Lung microvascular endothelial cell (primary cell): ENCODE data around the gene GBP4. TPM values are rescaled to one million over a fixed set of nuclear protein-coding genes. Genes with fewer than 3 reads are reported as not detected.
A peak's percentile ranks its signal among the peaks of the same experiment; 100 is the strongest.
"Not testable (repeated sequence)": the region's sequence is repeated elsewhere in the genome, so short reads cannot be mapped to it uniquely, and the experiment has no call there.

Experiments
- DNase-seq, 2 donors: peaks; one replicate each; pipeline versions ENCODE4 v3.0.0 to v3.0.0-alpha.2; 2010; ENCODE audit warnings: low read depth in 2 of 2
- total RNA-seq: library from RNA; depleted of rRNA; stranded (reverse); fragments of >200 nt; gene quantifications from 2 replicates; pipeline ENCODE4 v1.2.1, GENCODE V29; 2014

GBP4 gene, protein sequence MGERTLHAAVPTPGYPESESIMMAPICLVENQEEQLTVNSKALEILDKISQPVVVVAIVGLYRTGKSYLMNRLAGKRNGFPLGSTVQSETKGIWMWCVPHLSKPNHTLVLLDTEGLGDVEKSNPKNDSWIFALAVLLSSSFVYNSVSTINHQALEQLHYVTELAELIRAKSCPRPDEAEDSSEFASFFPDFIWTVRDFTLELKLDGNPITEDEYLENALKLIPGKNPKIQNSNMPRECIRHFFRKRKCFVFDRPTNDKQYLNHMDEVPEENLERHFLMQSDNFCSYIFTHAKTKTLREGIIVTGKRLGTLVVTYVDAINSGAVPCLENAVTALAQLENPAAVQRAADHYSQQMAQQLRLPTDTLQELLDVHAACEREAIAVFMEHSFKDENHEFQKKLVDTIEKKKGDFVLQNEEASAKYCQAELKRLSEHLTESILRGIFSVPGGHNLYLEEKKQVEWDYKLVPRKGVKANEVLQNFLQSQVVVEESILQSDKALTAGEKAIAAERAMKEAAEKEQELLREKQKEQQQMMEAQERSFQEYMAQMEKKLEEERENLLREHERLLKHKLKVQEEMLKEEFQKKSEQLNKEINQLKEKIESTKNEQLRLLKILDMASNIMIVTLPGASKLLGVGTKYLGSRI
- total RNA-seq, result 2.4 TPM in 2 replicates

DNA sequence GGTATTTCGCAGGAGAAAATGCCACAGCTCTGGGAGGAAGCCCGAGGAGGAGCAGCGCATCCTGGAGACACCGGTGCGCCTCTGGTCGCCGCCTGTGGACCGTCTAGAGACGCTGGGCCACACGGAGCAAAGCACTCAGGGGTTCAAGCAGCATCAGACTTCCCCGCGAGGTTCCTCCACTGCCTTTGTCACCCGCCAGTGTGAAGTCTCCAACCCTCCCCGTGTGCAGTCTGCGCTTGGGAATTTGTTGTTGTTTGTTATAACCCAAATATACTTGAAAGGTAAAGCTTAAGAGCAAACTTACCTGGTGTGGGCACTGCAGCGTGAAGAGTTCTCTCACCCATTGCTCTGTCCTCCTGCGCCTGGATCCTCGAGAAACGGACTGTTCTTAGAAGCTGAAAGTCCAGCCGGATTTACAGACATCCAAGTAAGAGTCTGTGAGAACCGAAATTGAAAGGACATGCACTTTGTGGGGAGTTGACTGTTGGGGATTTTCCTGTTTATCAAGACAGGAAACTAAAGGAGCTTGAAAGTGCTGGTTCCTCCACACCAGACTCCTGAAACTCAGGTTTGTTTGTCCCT lies at the start of gene GBP4:
TSS of gene GBP4 (minus strand) at position 452 of the 582 bp plus-strand sequence. CDS start at position 344, 108 bp downstream.
- DNase-seq, result peak; percentile 6 to 75

DNA sequence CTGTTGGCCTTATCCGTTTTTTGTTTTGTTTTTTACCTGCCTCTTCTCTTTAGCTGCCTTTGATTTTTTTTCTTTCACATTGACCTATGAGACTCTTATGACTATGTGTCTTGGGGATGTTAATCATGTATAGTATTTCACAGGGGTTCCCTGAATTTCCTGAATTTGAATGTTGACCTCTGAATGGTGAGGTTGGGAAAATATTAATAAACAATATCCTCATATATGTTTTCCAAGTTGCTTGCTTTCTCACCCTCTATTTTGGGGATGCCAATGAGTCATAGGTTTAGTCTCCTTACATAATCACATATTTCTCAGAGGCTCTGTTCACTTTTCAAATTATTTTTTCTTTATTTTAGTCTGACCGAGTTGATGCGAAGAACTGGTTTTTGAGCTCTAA lies 44.3 kb upstream of the GBP4 start:
- DNase-seq, result no peak

DNA sequence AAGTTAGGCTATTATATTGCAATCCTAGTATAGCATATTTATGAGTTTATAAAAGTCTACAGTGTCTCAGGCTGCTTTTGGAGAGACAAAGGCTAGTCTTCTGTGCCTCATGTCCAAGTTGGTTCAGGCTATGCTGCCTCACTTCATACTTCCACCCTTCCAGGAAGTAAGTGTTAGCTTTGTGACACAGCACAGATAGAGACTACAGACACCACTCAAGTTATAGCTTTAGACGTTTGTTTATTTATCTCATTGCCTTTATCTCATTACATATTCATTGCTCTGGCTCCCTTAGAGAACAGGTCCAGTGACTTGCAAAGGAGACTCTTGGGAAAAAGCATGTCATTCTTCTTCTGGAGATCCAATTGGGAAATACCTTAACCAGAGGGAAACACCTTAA lies 22.6 kb upstream of the GBP4 start:
- DNase-seq, result no peak

DNA sequence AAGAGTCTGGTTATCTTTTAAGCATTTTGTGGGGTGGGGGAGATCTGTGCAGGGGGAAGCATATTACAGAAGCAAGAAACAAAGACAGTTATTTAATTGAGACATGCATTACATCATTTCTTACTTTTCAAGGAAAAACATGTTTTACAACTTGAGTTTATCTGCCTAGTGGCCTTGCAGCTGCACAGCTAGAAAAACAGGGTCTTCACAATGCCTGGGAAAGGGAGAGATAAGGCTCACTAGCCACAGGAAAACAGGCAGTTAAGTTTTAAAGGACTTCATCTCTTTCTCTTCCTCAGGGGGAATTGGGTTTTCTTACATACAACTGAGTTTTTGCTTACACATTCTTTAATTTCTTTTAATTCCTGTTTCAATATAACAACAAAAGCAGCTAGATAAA lies 21.1 kb upstream of the GBP4 start:
- DNase-seq, result not testable (repeated sequence)

DNA sequence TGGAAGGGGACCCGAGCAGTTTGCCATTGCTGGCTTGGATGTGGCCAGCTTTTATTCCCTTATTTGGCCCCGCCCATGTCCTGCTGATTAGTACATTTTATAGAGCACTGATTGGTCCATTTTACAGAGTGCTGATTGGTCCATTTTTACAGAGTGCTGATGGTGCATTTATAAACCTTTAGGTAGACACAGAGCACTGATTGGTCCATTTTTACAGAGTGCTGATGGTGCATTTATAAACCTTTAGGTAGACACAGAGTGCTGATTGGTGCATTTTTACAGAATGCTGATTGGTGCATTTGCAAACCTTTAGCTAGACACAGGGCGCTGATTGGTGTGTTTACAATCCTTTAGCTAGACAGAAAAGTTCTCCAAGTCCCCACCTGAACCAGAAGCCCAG lies 20.2 kb upstream of the GBP4 start:
- not testable (repeated sequence) for DNase-seq

DNA sequence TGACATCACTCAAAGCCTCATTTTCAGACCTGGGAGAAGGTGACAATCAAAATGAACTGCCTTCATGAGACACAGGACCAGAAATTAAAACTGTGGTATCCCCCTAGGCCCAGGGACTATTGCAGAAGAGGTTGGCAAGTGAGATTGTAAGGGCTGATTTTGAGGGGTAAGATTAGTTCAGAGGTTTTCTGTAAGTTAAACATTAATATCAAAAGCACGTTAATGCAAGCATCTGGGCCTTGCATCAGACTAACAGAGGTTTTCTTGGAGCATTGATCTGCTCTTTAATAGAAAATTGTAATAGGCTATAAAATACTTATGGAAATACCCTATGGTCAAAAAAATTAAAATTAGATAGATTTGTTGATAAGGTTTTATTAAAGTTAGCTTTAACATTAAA lies 14.6 kb upstream of the GBP4 start:
- DNase-seq, result no peak

DNA sequence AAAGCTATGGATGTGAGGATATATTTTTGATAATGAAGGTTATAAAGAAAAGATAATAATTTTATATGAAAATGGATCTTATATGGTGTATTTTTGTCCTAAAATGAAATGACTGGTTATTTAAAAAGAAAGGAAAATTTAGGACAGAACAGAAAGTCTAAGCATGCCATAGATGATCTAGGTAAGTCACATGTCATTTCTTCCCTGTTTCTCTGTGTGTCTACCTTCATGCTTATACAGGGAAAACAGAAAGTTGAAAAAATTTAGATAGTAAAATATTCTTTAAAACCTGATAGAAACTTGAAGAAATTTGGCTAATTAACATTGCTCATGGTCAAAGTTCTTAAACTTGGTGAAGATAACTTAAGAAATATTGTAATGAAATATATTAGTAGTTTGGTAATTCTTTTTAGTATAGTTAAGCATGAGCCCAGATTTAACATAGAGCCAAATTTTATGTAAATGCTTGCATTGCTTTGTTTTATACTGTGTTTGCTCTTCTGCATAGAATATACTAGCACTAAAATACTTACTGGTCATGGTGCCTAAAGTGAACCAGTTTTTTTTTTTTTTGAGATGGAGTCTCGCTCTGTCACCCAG lies 12.4 kb upstream of the GBP4 start:
- no peak for DNase-seq

DNA sequence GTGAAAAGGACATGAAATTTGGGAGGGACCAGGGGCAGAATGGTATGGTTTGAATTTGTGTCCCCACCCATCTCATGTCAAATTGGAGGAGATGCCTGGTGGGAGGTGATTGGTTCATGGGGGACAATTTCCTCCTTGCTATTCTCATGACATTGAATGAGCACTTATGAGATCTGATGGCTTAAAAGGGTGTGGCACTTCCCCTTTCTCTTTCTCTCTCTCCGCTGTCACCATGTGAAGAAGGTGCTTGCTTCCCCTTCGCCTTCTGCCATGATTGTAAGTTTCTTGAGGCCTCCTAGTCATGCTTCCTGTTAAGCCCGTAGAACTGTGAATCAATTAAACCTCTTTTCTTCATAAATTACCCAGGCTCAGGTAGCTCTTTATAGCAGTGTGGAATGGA lies 7.6 kb upstream of the GBP4 start:
- DNase-seq, result no peak

DNA sequence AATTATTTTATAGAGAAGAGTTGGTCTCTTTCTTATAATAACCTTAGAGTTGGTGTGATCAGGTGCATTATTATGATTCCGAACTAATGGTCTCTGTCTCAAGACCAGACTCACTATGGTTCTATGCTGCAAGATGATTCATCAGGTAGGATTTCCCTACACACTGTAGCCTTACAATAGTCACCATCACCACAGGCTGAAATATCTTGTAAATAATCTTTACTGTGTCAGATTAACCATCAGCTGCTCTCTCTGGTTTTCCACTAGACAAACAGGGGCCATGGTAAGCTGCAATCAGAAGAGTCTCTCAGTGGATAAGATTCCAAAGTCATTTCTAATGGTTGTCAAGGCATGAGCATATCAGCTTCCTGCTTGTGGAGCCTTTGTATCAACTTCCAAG lies 4.4 kb upstream of the GBP4 start:
- DNase-seq, result no peak

DNA sequence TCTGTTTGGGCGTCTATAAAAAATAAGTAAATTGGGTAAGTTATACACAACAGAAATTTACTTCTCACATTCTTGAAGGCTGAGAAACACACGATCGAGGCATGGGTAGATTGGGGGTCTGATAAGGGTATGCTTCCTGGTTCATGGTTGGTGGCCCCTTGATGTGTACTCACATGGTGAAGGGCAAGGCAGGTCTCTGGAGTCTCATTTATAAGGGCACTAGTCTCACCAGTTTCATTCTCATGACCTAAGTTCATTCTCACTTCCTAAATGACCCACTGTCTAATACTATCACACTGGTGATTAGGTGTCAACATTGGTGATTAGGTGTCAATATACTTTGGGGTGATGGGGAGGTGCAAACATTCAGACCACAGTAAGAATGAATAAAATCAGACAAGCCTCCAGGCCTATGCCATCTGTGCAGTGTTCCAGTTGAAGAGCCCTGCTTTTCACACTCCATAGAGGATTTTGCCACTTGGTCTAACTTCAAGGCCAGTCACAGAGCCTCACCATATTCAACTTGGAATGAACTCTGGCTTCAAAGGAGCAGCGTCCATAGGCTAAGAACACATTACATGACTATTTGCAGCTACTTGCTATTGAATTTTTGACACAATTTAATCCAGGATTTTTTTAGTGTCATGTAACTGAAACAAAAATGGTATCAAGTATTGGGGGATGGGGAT lies 2.5 kb upstream of the GBP4 start:
- no peak for DNase-seq

DNA sequence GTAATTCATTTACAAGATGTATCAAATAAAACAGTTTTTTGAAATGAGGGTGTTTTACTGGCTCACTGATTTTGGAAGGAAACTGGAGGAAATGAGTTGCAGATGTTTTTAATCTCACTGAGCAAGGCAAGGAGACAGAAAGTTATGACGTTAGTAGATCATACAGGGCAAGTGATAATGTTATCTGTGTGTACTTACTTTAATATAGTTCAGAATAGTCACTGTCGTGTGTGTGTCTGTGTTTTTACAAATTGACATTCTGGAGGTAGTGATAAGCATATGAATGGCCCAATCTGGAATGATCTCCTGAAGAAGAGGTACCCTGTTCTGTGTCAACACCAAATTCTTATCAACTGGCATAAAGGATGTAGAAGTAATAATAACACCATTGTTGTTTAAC lies 1.9 kb upstream of the GBP4 start:
- no peak for DNase-seq

DNA sequence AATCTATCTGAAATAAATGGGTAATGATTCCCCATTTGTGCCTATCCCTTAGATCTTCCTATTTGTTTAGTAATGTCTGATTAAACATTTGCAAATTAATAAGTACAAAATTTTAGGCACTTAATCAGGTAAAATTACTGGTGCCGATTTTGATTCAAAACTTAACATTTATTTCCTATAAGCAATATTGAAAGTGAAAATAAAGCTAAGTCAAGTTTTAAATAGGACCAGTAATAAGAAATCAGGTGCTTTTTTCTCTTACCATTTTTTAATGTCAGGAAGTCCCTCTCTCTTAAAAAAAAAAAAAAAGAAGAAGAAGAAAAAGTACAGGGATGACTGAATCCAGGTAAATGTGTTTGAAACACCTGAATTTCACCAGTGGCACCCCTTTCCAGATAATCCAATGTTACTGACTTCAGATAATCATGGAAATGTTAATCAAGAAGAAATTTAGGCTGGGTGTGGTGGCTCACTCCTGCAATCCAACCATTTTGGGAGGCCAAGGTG lies 836 bp upstream of the GBP4 start:
- DNase-seq, result no peak

DNA sequence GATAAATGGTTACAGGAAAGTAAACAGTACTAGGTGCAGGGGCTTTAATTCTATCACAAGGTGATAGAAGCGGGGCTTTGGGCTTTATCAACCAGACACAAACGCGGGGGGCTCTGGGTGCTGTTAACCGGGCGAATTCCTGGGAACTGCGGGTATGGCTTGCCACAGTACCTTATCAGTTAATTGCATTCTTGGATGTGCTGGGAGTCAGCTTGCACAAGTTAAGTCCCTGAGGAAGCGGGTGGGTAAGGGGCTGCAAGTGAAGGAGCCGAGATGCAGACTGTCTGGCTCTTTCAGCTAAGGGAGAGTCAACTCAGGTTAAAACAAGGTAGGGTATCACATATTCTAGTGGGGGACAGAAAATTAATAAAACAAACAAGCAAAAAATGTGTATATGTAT lies 661 bp downstream of the GBP4 start:
- DNase-seq, result no peak

DNA sequence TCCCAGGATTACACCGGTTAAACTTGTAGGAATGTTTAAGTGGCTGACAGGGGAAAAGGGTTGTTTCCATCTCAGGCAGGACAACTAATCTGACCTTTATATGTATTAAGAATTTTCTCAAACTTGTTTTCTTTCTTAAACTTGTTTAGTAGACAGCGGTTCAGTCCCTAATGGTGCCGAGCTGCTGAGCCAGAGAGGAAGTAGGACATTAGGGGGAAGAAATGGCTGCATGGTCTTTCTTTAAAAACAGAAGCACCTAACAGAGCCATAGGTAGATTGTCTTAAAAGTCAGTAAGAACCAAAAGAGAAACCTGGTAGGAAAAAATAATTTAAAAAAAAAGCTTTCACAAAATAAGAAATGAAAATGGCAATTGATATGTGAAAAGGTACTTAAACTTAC lies 3.3 kb downstream of the GBP4 start:
- DNase-seq, result no peak

DNA sequence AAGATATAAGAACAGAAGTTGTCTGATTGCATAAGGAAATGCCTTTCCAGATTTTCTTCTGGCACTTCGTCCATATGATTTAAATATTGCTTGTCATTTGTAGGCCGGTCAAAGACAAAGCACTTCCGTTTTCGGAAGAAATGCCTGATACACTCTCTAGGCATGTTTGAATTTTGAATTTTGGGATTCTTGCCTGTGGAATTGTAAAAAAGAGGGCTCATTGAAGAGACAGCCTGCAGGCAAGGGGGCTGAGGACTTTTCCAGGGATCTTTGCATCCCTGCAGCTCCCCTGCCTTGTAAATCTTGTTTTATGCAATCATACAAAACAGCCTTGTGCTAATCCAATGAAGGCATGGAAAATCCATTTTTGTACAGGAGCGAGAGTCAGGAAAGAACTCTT lies 7.4 kb downstream of the GBP4 start:
- DNase-seq, result no peak

DNA sequence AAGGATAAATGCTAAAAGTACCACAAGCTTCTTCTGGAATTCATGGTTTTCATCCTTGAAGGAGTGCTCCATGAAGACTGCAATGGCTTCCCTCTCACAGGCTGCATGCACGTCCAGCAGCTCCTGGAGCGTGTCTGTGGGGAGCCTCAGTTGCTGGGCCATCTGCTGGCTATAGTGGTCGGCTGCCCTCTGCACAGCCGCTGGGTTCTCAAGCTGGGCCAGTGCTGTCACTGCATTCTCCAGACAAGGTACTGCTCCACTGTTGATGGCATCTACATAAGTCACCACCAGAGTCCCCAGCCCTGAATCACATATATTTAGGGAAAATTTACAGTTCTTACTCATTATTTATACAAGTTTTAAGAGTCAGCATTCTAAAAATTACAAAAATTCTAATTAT lies 8.7 kb downstream of the GBP4 start:
- no peak for DNase-seq

DNA sequence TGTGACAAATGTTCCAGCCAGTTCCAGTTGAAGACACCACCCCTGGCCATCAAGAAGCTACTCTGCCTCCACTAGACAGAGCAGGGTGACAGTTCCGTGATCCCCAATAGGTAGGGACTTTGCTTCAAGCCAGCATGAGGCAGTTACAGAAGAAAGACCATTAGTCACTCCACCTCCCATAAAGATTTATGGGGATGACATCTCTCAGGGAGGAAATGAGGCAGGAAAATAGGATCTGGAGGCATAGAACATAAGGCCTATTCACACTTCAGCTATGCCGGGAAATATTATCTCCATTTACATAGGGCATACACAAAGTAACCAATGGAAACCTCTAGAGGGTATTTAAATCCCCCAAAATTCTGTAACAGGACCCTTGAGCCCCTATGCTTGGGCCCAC lies 19.4 kb downstream of the GBP4 start:
- DNase-seq, result peak in 1 of 2 donors; percentile 36

DNA sequence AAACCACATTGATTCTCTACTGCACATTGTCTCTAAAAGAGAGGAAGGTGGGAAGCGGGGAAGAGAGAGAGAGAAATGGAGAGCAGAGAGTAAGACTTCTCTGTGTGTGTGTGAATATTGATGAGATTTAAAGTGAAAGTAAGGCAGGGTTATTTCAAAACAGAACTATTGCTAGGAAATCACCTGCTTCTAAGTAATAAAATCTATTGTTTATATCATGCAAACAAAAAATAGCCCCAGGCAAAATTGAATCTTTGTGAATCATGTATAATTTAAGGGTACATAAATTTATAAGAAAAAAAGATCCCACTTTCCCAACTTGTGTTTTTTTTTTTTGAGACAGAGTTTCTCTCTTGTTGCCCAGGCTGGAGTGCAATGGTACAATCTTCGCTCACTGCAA lies 21.8 kb downstream of the GBP4 start:
- no peak for DNase-seq

DNA sequence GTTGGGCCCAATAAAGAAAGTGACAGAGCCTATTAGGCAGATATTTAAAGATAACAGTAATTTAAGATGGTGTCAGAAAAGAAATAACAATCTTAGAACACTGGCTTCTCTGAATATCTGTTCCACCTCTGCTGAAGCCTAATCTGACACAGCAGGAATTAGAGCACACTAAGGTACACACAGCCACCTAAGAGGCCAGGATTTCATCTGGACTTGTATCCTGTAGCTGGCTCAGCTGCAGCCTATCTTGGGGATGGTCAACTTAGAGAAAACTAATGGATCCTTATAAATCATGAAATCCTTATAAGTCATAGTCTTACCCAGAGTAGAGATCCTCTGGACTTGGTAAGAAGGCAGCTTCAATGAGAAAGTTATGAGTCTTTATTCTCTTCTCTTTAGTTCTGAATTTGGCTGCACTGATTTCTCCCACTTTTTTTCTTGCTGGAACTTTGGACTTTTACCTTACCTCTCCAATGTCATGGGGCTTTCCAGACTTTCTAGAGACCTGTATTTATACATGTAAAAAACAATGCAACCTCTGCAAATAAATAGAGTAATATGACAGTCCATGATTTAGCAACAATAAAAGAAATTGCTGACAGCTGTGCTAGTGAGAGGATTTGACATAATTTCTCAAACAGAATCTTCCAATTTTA lies 23.0 kb downstream of the GBP4 start, which contains the start of gene GBP7:
TSS of gene GBP7 (minus strand) at position 403 of the 656 bp plus-strand sequence. CDS start 4,068 bp downstream, outside the sequence.
- no peak for DNase-seq

DNA sequence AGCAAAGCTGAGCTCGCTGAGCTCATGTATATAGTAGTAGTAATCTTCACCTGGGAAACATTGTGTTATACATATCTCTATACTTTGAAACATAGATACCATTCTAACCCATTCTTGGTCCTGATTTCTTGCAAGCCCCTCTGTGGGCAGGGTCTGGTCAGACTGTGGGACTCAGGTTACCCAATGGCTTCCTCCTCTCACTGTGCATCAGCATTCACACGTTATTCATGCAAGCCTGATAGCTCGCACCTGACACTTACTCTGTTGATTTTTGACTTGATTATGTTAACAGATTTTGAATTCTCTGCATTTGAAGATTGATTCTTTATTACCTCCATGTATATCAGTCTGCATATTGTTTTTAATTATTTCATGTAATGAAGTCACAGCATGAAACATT lies 24.3 kb downstream of the GBP4 start:
- no peak for DNase-seq
